Daoy (cell line): Measurements from ENCODE around the gene HMHB1. TPM values are rescaled to one million over a fixed set of nuclear protein-coding genes. Genes with fewer than 3 reads are reported as not detected.

ENCODE experiments used
- DNase-seq: peaks from one replicate; pipeline ENCODE4 v3.0.0-alpha.2; 2015; ENCODE audit warnings: low read depth
- total RNA-seq: library from RNA; depleted of rRNA; stranded (reverse); fragments of >200 nt; shearing (Covaris generic); gene quantifications from 2 replicates; pipeline ENCODE4 v1.2.3, GENCODE V29; 2014

Gene HMHB1
- total RNA-seq, 1 experiment from 2014 or later = not detected

DNA sequence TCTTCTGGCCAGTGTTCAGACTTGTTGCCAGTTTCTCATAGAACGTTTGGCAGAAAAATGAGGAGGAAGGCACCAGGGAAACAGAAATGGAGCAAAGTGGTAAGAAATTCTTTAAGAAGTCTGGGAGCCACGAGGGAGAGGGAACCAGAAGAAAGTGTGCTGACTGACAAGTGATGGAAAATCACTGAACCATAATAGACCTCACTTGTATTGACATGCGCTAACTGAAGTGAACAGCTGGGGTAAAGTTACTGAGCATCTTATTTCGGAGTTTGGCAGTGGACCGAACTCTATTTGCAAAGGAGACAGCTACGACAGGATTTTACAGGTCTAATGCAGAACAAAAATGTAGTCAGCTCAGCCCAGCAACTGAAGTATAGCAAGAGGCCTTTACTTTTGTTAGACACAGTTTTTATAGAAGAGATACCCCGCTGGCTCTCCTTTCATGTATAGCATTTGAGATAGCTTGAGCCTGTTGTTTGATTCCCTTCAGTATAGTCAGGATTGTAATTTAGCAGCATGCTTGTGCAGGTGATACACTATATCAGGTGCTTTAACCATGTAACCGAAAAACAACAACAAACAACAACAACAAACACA, 53.6 kb downstream of the HMHB1 start:
- DNase-seq = no peak
